Loucy (cell line): ENCODE measurements around the gene DAB1.

Source experiments
- H2AFZ ChIP-seq: fragments of 200-600 bp; sonication (generic); 2 replicates; pipeline ENCODE4 v1.6.0; 2016; ENCODE audit warnings: antibody characterized with exemption, mild to moderate bottlenecking, low read length, moderate library complexity
- H3F3A ChIP-seq: fragments of 200-600 bp; 2 replicates; pipeline ENCODE4 v1.6.0; 2016; ENCODE audit warnings: antibody characterized with exemption, low read depth, mild to moderate bottlenecking
- H3K27me3 ChIP-seq: fragments of 200-600 bp; sonication (generic); 2 replicates; pipeline ENCODE4 v1.6.1; 2014; ENCODE audit warnings: low read length, mild to moderate bottlenecking; ENCODE audit not compliant: insufficient read depth, poor library complexity, severe bottlenecking
- H3K36me3 ChIP-seq: fragments of 200-600 bp; sonication (generic); 2 replicates; pipeline ENCODE4 v1.6.1; 2016; ENCODE audit warnings: low read length; ENCODE audit not compliant: insufficient read depth
- H3K4me1 ChIP-seq: fragments of 200-600 bp; sonication (generic); 2 replicates; pipeline ENCODE4 v1.5.1; 2014; ENCODE audit warnings: low read length, mild to moderate bottlenecking; ENCODE audit not compliant: insufficient read depth, poor library complexity, severe bottlenecking
- H3K4me2 ChIP-seq: fragments of 200-600 bp; sonication (generic); 2 replicates; pipeline ENCODE4 v1.6.0; 2014; ENCODE audit warnings: antibody characterized with exemption, low read length, low read depth, mild to moderate bottlenecking; ENCODE audit not compliant: poor library complexity, severe bottlenecking
- H3K4me3 ChIP-seq: fragments of 200-600 bp; sonication (generic); 2 replicates; pipeline ENCODE4 v1.5.1; 2014; ENCODE audit warnings: low read length, mild to moderate bottlenecking, mixed read lengths; ENCODE audit not compliant: poor library complexity, severe bottlenecking
- H3K79me2 ChIP-seq: fragments of 200-600 bp; sonication (generic); 2 replicates; pipeline ENCODE4 v1.6.1; 2014; ENCODE audit warnings: low read length; ENCODE audit not compliant: insufficient read depth
- H3K9ac ChIP-seq: fragments of 200-600 bp; sonication (generic); 2 replicates; pipeline ENCODE4 v1.6.0; 2014; ENCODE audit warnings: mild to moderate bottlenecking, low read depth, low read length, moderate library complexity; ENCODE audit not compliant: poor library complexity, severe bottlenecking
- H3K9me2 ChIP-seq: fragments of 200-600 bp; sonication (generic); replicated peaks from 2 replicates; pipeline ENCODE4 v1.6.1; 2016; ENCODE audit warnings: low read depth, low read length, mixed read lengths
- H3K9me3 ChIP-seq: fragments of 200-600 bp; sonication (generic); 2 replicates; pipeline ENCODE4 v1.6.1; 2014; ENCODE audit warnings: mild to moderate bottlenecking, antibody characterized with exemption, low read length, low read depth; ENCODE audit not compliant: insufficient read depth
- H4K20me1 ChIP-seq: fragments of 200-600 bp; sonication (generic); 2 replicates; pipeline ENCODE4 v1.6.0; 2014; ENCODE audit warnings: antibody characterized with exemption, low read length, mild to moderate bottlenecking; ENCODE audit not compliant: insufficient read depth, poor library complexity, severe bottlenecking
- EZH2phosphoT487 ChIP-seq: fragments of 200-600 bp; IDR thresholded peaks from 2 replicates; pipeline ENCODE4 v1.6.1; 2018; ENCODE audit warnings: antibody characterized with exemption, mild to moderate bottlenecking, moderate library complexity, borderline replicate concordance
- TF ChIP-seq, protein P1 (sequence below): fragments of 200-600 bp; sonication (generic); conservative IDR thresholded peaks from 2 replicates; pipeline ENCODE4 v1.5.1; 2014; ENCODE audit warnings: mild to moderate bottlenecking, antibody characterized with exemption, low read length

The DAB1 gene

DNA sequence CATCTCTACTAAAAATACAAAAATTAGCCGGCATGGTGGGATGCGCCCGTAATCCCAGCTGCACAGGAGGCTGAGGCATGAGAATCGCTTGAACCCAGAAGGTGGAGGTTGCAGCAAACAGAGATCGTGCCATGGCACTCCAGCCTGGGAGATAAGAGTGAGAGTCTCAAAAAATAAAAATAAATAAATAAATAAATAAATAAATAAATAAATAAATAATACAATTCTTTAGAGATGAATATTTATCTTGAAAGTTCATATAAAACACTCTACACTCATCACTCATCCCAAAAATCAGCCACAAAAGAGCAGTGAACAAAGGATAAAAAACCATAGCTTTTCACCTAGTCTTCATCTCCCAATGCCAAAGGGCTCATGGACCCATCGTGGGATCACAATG lies 295.9 kb downstream of the DAB1 start:
- H3K36me3 ChIP-seq: no peaks in the 10 kb centered on the region
- H3K79me2 ChIP-seq: no peaks in the 10 kb centered on the region
- no peaks in the 10 kb centered on the region for H3K9me2 ChIP-seq
- H4K20me1 ChIP-seq: no peaks in the 10 kb centered on the region
- H3K9me3 ChIP-seq: no peaks in the 10 kb centered on the region
- no peak for TF ChIP-seq EZH2phosphoT487
- TF ChIP-seq, protein P1, sequence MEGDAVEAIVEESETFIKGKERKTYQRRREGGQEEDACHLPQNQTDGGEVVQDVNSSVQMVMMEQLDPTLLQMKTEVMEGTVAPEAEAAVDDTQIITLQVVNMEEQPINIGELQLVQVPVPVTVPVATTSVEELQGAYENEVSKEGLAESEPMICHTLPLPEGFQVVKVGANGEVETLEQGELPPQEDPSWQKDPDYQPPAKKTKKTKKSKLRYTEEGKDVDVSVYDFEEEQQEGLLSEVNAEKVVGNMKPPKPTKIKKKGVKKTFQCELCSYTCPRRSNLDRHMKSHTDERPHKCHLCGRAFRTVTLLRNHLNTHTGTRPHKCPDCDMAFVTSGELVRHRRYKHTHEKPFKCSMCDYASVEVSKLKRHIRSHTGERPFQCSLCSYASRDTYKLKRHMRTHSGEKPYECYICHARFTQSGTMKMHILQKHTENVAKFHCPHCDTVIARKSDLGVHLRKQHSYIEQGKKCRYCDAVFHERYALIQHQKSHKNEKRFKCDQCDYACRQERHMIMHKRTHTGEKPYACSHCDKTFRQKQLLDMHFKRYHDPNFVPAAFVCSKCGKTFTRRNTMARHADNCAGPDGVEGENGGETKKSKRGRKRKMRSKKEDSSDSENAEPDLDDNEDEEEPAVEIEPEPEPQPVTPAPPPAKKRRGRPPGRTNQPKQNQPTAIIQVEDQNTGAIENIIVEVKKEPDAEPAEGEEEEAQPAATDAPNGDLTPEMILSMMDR: no peak
- H3F3A ChIP-seq: no peaks in the 10 kb centered on the region
- no peaks in the 10 kb centered on the region for H3K4me1 ChIP-seq
- no peak overlapping the region for H3K4me2 ChIP-seq
- no peak overlapping the region for H3K4me3 ChIP-seq
- no peak overlapping the region for H2AFZ ChIP-seq
- no peak overlapping the region for H3K9ac ChIP-seq
- no peaks in the 10 kb centered on the region for H3K27me3 ChIP-seq

DNA sequence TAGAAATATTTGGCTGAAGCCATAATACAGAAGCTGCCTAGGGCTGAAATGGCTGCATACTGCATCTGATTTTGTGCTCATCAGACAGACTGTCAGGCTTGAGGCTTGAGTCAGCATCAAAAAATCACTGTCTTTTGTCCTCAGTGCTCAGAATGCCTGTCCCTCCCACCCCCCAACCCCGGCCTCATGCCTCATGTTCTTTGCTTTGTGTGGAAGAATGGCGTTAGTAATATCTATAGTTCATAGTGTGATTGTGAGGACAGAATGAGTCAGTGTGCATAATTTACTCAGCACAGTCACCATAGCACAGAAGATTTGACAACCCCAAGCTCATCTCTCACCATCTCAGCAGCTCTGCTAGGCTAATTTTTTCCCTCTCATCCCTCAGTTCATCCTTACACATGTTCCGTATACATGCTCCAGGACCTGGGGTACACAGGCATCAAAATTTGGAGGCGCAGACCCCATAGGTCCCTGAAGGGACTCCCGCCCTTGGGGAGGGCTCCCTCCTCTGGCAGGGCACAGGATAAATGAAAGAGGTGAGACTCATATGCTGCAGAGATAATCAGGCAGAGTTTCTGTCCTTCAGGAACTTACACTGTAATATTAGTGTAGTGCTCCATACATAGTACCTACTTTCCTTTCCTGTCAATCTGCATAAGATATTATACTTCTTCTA lies 299.0 kb downstream of the DAB1 start:
- no peaks in the 10 kb centered on the region for H3F3A ChIP-seq
- H3K36me3 ChIP-seq: no peaks in the 10 kb centered on the region
- H3K4me2 ChIP-seq: no peak overlapping the region
- no peak overlapping the region for H3K4me3 ChIP-seq
- no peaks in the 10 kb centered on the region for H3K9me3 ChIP-seq
- no peak overlapping the region for H2AFZ ChIP-seq
- no peak for TF ChIP-seq EZH2phosphoT487
- TF ChIP-seq, protein P1: 0 out of 2 replicates have a peak, but pooled peaks have one; percentile 16
- H3K27me3 ChIP-seq: no peaks in the 10 kb centered on the region
- H3K4me1 ChIP-seq: no peaks in the 10 kb centered on the region
- no peak overlapping the region for H3K9ac ChIP-seq
- no peaks in the 10 kb centered on the region for H3K79me2 ChIP-seq
- no peaks in the 10 kb centered on the region for H3K9me2 ChIP-seq
- H4K20me1 ChIP-seq: no peaks in the 10 kb centered on the region

DNA sequence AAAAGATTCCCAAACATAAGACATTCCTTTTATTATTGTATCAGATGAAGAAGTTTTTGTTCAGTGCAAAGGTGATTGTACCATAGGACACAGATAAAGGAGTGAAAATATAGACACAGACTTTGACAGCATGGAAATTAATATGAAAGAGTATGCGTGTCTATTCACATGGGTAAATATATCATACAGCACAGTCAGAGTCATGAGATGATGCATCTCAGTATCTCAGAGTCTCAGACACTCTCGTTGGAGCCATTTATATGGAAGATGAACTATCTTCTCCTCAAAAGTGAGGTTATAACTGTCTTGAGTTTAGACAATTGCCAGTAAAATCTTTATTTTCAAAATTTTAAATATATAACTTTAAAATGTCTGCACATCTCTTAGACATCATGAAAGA lies 299.7 kb downstream of the DAB1 start:
- Histone ChIP-seq H3K9me3 (no peaks in the 10 kb centered on the region), H3K4me3 (no peak overlapping the region), H3K9me2 (no peaks in the 10 kb centered on the region), H3K4me1 (no peaks in the 10 kb centered on the region), H4K20me1 (no peaks in the 10 kb centered on the region), H3K79me2 (no peaks in the 10 kb centered on the region), H3K4me2 (no peak overlapping the region), H3K27me3 (no peaks in the 10 kb centered on the region), H3F3A (no peaks in the 10 kb centered on the region), H3K9ac (no peak overlapping the region), H3K36me3 (no peaks in the 10 kb centered on the region), H2AFZ (no peak overlapping the region)
- TF ChIP-seq EZH2phosphoT487: no peak
- TF ChIP-seq, protein P1: no peak
